CD4-positive, alpha-beta T cell (primary cell): ENCODE results near the gene ZNF521. TPM values are rescaled to one million over a fixed set of nuclear protein-coding genes. Genes with fewer than 3 reads are reported as not detected.

Source experiments
- ATAC-seq: fragments of 200-7000 bp; cut with Tn5 transposase; one replicate; pipeline ENCODE4 v1.10.0; 2022; ENCODE audit warnings: mild to moderate bottlenecking; ENCODE audit not compliant: poor library complexity
- CTCF ChIA-PET: fragments of 350-600 bp; sonication (Branson Sonifier 250); formaldehyde crosslinking; loops from one replicate; lab custom pipeline; 2021; ENCODE audit warnings: antibody characterized with exemption, inconsistent platforms; lab: Charles Lee
- POLR2A ChIA-PET: fragments of 350-600 bp; sonication (Branson Sonifier 250); formaldehyde crosslinking; loops from one replicate; lab custom pipeline; 2021; ENCODE audit warnings: antibody characterized with exemption, inconsistent platforms; lab: Charles Lee
- DNase-seq, 14 experiments: peaks; one replicate each; pipeline ENCODE4 v3.0.0-alpha.2; 2013 to 2020; ENCODE audit warnings: mixed read lengths in 2 of 14
- H3K27ac ChIP-seq, 2 donors: one replicate each; pipeline versions ENCODE4 v1.5.1 to v1.7.0; 2013; ENCODE audit warnings: low read length in 2 of 2, low read depth in 1 of 2, mild to moderate bottlenecking in 1 of 2
- H3K27me3 ChIP-seq, 2 experiments: 1 replicate in 1 of 2; 2 replicates in 1 of 2; pipeline versions ENCODE4 v1.6.1 to v1.7.0; 2013; ENCODE audit warnings: low read length in 2 of 2, control low read depth in 1 of 2, mild to moderate bottlenecking in 1 of 2, moderate library complexity in 1 of 2; ENCODE audit not compliant: insufficient read depth in 2 of 2, control insufficient read depth in 1 of 2
- H3K36me3 ChIP-seq: one replicate; pipeline ENCODE4 v1.6.1; 2013; ENCODE audit warnings: low read length, control low read depth; ENCODE audit not compliant: insufficient read depth
- H3K4me1 ChIP-seq: one replicate; pipeline ENCODE4 v1.6.1; 2013; ENCODE audit warnings: low read length, control low read depth; ENCODE audit not compliant: insufficient read depth
- H3K4me3 ChIP-seq: one replicate; pipeline ENCODE4 v1.5.1; 2013; ENCODE audit warnings: mild to moderate bottlenecking, low read length, moderate library complexity
- H3K9me3 ChIP-seq, 2 experiments: 1 replicate in 1 of 2; 2 replicates in 1 of 2; pipeline versions ENCODE4 v1.6.1 to v1.7.0; 2013; ENCODE audit warnings: low read length in 2 of 2, mild to moderate bottlenecking in 2 of 2, control low read depth in 1 of 2, moderate library complexity in 1 of 2; ENCODE audit not compliant: control insufficient read depth in 1 of 2, insufficient read depth in 1 of 2
- H3K27ac Mint-ChIP-seq: one replicate; pipeline ENCODE4 v1.8.0; 2020; ENCODE audit warnings: mixed read lengths
- H3K27me3 Mint-ChIP-seq: one replicate; pipeline ENCODE4 v1.8.0; 2021; ENCODE audit warnings: mixed read lengths
- H3K36me3 Mint-ChIP-seq: one replicate; pipeline ENCODE4 v1.8.0; 2021; ENCODE audit warnings: low read depth, mixed read lengths
- H3K4me1 Mint-ChIP-seq: one replicate; pipeline ENCODE4 v1.8.0; 2021; ENCODE audit warnings: low read depth, mixed read lengths
- H3K4me3 Mint-ChIP-seq: one replicate; pipeline ENCODE4 v1.8.0; 2020; ENCODE audit warnings: mild to moderate bottlenecking, mixed read lengths
- H3K9me3 Mint-ChIP-seq: one replicate; pipeline ENCODE4 v1.8.0; 2020; ENCODE audit warnings: mixed read lengths
- intact Hi-C, 2 experiments: fragments of 100-400 bp; cut with DNase I in 1 of 2; cut with micrococcal nuclease in 1 of 2; formaldehyde crosslinking; loops; one replicate each; pipeline versions ENCODE4 v1.15.1 to v1.9.0; 2023 to 2025; cut with DNase I, micrococcal nuclease
- total RNA-seq, 174 experiments: library from RNA in 2 of 174; stranded (reverse) in 2 of 174; gene quantifications; one replicate each; pipeline ENCODE4 v1.2.3 and lab custom pipeline; 2021 to 2026
- TF ChIP-seq, protein P1 (sequence below): fragments of 200-600 bp; IDR thresholded peaks from one replicate; pipeline ENCODE4 v1.8.0; 2022; ENCODE audit warnings: antibody characterized with exemption, mild to moderate bottlenecking

ZNF521 gene
- total RNA-seq, 2 experiments from 2014 or later: not detected

DNA sequence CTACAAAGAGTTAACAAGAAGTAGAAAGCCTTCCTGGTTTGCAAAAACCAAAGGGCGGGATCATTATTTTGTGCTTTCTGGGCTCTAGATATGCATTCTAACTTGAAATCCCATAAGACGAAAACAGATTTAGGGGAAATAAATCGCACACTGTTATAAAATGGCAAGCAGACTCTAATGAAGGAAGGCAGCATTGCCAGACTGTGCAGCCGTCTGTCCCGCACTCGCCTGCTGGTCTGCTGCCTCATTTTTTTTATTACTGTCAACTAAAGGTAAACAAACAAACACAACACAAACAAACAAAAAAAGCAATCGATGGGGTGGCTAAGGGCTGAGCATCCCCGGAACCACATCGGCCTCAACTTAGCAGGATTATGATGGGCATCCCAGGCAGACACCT lies 24.4 kb downstream of the ZNF521 start:
- Mint-ChIP-seq H3K27ac (no peak overlapping the region), H3K36me3 (no peaks in the 10 kb centered on the region), H3K4me1 (no peaks in the 10 kb centered on the region), H3K4me3 (no peak overlapping the region), H3K27me3 (peaks cover 12% of the 10 kb centered on the region), H3K9me3 (no peaks in the 10 kb centered on the region)
- POLR2A ChIA-PET: no interaction called here
- no peaks in the 10 kb centered on the region for H3K4me1 ChIP-seq
- H3K27ac ChIP-seq: no peak overlapping the region
- ATAC-seq: no peak
- intact Hi-C loops: no loop called here
- CTCF ChIA-PET: no interaction called here
- H3K27me3 ChIP-seq: peaks cover 0 to 3% of the 10 kb centered on the region in 2 experiments
- no peaks in the 10 kb centered on the region for H3K9me3 ChIP-seq
- H3K36me3 ChIP-seq: no peaks in the 10 kb centered on the region
- H3K4me3 ChIP-seq: no peak overlapping the region
- no peak for DNase-seq
- TF ChIP-seq, protein P1, sequence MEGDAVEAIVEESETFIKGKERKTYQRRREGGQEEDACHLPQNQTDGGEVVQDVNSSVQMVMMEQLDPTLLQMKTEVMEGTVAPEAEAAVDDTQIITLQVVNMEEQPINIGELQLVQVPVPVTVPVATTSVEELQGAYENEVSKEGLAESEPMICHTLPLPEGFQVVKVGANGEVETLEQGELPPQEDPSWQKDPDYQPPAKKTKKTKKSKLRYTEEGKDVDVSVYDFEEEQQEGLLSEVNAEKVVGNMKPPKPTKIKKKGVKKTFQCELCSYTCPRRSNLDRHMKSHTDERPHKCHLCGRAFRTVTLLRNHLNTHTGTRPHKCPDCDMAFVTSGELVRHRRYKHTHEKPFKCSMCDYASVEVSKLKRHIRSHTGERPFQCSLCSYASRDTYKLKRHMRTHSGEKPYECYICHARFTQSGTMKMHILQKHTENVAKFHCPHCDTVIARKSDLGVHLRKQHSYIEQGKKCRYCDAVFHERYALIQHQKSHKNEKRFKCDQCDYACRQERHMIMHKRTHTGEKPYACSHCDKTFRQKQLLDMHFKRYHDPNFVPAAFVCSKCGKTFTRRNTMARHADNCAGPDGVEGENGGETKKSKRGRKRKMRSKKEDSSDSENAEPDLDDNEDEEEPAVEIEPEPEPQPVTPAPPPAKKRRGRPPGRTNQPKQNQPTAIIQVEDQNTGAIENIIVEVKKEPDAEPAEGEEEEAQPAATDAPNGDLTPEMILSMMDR: no peak

DNA sequence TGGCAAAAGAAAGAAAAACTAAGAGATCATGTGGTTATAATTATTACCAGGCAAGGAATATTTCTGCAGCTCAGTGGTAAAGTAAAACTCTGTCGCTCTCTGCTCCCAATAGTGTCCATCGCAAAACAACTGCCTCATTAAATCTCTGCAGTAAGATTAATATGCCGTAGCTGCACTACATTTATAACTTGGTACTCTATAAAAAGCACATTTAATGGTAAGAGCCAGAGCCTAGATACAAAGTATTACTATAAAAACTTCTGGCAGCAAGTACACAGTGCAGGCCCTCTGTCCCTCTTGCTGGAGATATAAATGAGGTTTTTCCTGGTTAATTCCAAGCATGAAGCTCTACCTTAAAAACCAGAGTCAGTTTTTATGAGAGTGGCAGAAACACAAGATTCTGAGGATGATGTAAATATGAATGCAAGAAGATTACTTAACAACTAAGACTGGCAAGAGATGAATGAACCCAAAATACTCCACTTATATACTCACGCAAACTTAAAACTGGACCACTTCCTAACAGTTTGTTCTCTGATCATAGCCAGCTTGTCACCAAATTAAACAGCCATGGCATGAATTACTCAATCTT lies 25.5 kb downstream of the ZNF521 start:
- Mint-ChIP-seq H3K4me1 (no peaks in the 10 kb centered on the region), H3K9me3 (no peaks in the 10 kb centered on the region), H3K36me3 (no peaks in the 10 kb centered on the region), H3K4me3 (no peak overlapping the region), H3K27ac (no peak overlapping the region), H3K27me3 (peaks cover 10% of the 10 kb centered on the region)
- Histone ChIP-seq H3K4me3 (no peak overlapping the region), H3K36me3 (no peaks in the 10 kb centered on the region), H3K4me1 (no peaks in the 10 kb centered on the region), H3K9me3 (no peaks in the 10 kb centered on the region), H3K27me3 (peaks cover 0 to 3% of the 10 kb centered on the region in 2 experiments), H3K27ac (no peak overlapping the region)
- ChIA-PET POLR2A (no interaction called here), CTCF (no interaction called here)
- no peak for ATAC-seq
- intact Hi-C loops: no loop called here
- DNase-seq: no peak
- TF ChIP-seq, protein P1: no peak

DNA sequence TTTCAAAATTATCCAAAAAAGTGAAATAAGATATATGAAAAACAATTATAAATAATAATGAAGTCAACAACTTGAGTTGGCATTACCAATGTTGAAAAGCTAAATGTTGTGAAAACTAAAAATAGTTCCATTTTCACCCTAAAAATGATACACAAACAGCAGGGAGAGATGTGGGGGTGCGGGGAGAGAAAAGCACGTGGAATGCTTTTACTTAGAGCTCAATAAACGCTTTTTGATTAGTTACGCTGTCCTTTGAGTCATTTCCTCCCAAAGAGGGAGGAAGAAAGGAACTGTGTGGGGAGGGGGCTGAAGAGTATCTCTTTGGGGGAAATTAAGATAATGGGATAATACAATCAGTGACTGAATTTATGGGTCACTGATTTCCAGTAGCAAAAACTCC lies 29.2 kb downstream of the ZNF521 start:
- Histone ChIP-seq H3K9me3 (no peaks in the 10 kb centered on the region), H3K4me3 (no peak overlapping the region), H3K36me3 (no peaks in the 10 kb centered on the region), H3K4me1 (no peaks in the 10 kb centered on the region), H3K27ac (no peak overlapping the region), H3K27me3 (peaks cover 0 to 3% of the 10 kb centered on the region in 2 experiments)
- Mint-ChIP-seq H3K4me1 (no peaks in the 10 kb centered on the region), H3K27ac (no peak overlapping the region), H3K9me3 (no peaks in the 10 kb centered on the region), H3K36me3 (no peaks in the 10 kb centered on the region), H3K27me3 (peaks cover 10% of the 10 kb centered on the region), H3K4me3 (no peak overlapping the region)
- POLR2A ChIA-PET: no interaction called here
- TF ChIP-seq, protein P1: no peak
- intact Hi-C loops: no loop called here
- CTCF ChIA-PET: no interaction called here
- ATAC-seq: no peak
- no peak for DNase-seq
